Stimulated activated CD4-positive, alpha-beta T cell treated with anti-CD3 and anti-CD28 coated beads, Interleukin-4, amount 100 ng/mL, for 24 hours (primary cell): Measurements from ENCODE around the gene GDPGP1.
"Not testable (repeated sequence)": the region's sequence is repeated elsewhere in the genome, so short reads cannot be mapped to it uniquely, and the experiment has no call there.

Experiments used
- DNase-seq: peaks from one replicate; pipeline ENCODE4 v3.0.0-alpha.2; 2020

Gene GDPGP1

GRCh38 chr15:90227336-90227735, 6.7 kb upstream of the GDPGP1 start:
- no peak for DNase-seq

DNA sequence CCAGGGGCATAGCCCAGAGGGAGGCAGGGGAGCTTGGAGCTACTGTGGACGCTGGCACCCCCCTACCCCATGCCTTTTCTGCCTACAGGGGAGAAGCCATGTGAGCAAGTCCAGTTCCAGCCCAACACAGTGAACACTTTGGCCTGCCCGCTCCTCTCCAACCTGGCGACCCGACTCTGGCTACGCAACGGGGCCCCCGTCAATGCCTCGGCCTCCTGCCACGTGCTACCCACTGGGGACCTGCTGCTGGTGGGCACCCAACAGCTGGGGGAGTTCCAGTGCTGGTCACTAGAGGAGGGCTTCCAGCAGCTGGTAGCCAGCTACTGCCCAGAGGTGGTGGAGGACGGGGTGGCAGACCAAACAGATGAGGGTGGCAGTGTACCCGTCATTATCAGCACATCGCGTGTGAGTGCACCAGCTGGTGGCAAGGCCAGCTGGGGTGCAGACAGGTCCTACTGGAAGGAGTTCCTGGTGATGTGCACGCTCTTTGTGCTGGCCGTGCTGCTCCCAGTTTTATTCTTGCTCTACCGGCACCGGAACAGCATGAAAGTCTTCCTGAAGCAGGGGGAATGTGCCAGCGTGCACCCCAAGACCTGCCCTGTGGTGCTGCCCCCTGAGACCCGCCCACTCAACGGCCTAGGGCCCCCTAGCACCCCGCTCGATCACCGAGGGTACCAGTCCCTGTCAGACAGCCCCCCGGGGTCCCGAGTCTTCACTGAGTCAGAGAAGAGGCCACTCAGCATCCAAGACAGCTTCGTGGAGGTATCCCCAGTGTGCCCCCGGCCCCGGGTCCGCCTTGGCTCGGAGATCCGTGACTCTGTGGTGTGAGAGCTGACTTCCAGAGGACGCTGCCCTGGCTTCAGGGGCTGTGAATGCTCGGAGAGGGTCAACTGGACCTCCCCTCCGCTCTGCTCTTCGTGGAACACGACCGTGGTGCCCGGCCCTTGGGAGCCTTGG, 5.9 kb upstream of the GDPGP1 start:
- no peak for DNase-seq

- DNase-seq: no peak
Measured at GRCh38 chr15:90228960-90229359, 5.0 kb upstream of the GDPGP1 start.

- DNase-seq: no peak
Measured at GRCh38 chr15:90230071-90230494, 3.9 kb upstream of the GDPGP1 start.

GRCh38 chr15:90230610-90231009, 3.4 kb upstream of the GDPGP1 start:
- no peak for DNase-seq

DNA sequence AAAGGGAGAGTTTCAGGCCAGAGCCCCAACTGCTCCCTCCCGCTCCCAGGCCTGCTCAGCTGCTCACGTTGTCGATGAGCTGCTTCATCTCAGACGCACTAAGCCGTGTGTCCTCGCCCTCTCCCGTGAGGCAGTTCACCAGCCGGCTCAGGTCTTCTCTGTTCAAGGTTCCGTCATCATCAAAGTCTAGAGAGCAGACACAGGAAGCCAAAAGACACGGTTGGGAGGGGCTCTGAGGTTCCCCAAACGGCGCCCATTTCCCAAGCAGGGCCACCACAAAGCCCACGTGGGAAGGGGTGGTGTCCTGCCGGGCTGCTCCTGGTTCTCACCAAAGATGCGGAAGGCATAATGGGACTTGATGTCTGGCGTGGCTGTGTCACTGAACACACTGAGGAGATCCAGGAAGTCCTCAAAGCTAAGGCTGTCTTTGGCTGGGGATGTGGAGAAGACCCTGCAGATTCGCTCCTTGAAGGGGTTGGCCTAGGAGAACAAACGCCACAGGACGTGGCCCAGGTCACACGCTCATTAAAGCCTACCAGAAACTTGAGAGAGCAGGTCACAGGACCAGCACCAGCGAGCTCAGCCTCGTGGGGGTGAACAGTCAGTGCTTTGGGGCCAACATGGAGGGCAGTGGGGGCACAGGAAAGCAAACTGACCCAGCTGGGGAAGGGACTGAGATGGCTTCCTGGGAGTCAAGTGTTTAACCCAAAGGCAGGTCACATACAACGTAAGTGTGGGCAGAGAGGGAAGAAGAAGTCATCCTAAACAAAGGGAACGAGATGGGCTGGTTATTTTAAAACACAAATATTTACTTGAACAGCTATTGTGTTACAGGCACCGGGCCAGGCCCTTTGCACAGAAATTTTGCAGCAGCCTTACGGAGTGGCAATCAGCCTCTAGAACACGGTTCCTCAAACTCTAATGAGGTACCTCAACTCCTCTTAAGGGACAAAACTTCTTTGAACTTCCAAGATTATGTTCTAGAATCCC, 2.7 kb upstream of the GDPGP1 start:
- DNase-seq: peak; percentile 73

GRCh38 chr15:90232196-90232595, 1.8 kb upstream of the GDPGP1 start:
- no peak for DNase-seq

GRCh38 chr15:90232941-90233386, 1.0 kb upstream of the GDPGP1 start:
- DNase-seq: no peak

GRCh38 chr15:90233387-90234095, 468 bp upstream of the GDPGP1 start, which contains the start of gene CIB1:
TSS of gene CIB1 (minus strand) at chr15:90233941. CDS start at chr15:90233885, 56 bp downstream.
- peak; percentile 97 for DNase-seq

- no peak for DNase-seq
Measured at GRCh38 chr15:90239371-90239770, 5.4 kb downstream of the GDPGP1 start.

- DNase-seq: no peak
Measured at GRCh38 chr15:90240856-90241255, 6.8 kb downstream of the GDPGP1 start.

DNA sequence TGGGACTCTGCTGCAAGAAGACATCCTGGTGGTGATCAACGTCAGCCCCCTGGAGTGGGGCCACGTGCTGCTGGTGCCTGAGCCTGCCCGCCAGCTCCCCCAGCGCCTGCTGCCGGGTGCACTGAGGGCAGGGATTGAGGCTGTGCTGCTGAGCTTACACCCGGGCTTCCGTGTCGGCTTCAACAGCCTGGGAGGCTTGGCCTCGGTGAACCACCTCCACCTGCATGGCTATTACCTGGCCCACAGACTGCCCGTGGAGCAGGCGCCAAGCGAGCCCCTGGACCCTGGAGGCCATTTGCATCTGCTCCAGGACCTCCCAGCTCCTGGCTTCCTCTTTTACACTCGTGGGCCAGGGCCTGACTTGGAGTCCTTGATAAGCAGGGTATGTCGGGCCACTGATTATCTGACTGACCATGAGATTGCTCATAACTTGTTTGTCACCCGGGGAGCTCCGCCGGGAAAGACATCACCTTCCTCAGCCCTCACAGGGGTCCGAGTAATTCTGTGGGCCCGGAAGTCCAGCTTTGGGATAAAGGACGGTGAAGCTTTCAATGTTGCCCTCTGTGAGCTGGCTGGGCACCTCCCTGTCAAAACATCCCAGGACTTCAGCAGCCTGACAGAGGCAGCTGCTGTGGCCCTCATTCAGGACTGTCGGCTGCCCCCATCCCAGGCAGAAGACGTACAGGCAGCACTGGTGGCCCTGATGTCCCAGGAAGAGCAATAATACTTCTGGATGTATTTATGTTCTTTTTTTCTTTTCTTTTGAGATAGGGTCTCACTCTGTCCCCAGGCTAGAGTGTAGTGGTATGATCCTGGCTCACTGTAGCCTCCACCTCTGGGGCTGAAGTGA, 7.6 kb downstream of the GDPGP1 start:
- DNase-seq: no peak

- DNase-seq: no peak
Measured at GRCh38 chr15:90243943-90244639, 10.1 kb downstream of the GDPGP1 start.

DNA sequence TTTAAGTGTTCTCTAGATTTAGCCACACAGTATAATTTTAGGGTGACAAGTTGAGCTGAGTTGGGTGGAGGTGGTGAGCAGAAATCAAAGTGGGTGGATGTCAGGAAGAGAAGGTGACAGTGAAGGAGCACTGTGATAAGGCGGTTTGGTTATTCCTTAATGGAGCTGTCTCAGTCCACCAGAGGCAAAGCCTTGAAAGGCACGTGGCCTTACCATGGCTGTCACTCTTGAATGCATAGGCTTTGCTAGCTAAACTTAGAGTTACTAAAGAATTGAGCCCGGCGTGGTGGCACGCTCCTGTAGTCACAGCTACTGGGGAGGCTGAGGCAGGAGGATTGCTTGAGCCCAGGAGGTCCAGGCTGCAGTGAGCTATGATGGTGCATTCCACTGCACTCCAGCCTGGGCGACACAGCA, 14.8 kb downstream of the GDPGP1 start:
- DNase-seq: no peak

DNA sequence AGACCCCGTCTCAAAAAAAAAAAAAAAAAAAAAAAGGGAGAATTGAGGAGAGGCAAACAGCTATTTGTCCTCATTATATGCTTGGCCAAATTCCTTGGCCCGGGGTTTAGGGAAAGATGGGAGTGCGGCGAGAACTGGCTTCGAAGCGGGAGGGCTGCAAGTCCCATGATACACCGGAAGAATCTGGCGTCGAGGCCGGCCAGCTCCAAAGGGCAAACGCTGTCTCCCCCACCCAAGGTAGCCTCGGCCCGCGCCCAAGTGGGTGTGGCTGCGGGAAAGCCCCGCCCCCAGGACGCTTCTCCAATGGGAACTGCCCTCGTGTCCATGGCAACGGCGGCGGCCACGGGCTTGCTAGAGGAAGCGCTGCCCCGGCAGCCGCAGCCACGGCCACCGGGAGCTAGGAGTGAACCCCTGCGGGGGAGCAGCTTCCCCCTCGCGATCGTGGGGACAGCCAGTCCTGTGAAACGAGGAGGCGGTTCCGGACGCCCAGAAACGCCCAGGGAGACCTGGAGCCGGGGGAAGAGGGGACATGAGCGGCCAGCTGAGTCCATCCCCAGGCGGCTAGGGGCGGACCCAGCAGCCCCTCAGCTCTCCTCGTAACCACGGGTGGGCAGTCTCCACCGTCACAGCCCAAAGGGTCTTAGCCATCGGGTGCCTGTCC, 15.3 kb downstream of the GDPGP1 start, which contains the start of gene TTLL13:
Gene TTLL13, plus strand, starts transcription at position 354 of the 661 bp plus-strand sequence. CDS start 1,075 bp downstream, outside the sequence.
- DNase-seq: peak; percentile 83

- DNase-seq: no peak
Measured at GRCh38 chr15:90257776-90258175, 23.8 kb downstream of the GDPGP1 start.

GRCh38 chr15:90259524-90259923, 25.5 kb downstream of the GDPGP1 start:
- DNase-seq: no peak

DNA sequence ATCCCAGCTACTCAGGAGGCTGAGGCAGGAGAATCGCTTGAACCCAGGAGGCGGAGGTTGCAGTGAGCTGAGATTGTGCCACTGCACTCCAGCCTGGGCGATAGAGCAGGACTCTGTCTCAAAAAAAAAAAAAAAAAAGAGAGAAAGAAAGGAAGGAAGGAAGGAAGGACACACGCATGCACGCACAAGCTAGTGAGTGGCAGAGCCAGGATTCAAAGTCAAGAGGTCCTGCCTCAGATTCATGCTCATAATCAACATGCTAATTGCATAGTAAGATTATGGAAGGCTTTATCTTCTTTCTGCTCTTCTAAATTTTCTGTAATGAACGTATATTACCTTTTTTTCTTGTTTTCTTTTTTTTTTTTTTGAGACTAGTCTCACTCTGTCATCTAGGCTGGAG, 26.7 kb downstream of the GDPGP1 start:
- not testable (repeated sequence) for DNase-seq

- DNase-seq: no peak
Measured at GRCh38 chr15:90261811-90262210, 27.8 kb downstream of the GDPGP1 start.

DNA sequence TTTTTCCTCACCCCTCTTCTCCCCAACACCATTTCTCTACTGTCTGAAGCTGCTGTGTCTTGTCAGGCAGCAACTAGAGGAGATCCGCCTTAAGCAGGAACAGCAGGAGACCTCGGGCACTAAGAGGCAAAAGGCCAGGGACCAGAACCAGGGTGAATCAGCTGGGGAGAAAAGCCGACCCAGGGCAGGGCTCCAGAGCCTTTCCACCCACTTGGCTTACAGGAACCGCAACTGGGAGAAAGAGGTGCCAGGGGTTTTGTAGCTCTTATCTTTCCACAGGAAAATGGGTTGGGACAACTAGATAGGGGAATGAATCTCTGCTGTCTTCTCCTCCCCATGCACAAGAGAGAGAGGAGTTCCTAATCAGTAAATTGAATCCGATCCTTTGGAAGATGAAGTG, 28.4 kb downstream of the GDPGP1 start:
- no peak for DNase-seq
